Mesodermal cell (in vitro differentiated cells): ENCODE results near the gene EPB41L5.
"Not testable (repeated sequence)": the region's sequence is repeated elsewhere in the genome, so short reads cannot be mapped to it uniquely, and the experiment has no call there.

Experiments
- H3K27ac ChIP-seq: 2 replicates; pipeline ENCODE4 v1.7.0; 2013; ENCODE audit warnings: mild to moderate bottlenecking, low read depth, low read length, moderate library complexity; ENCODE audit not compliant: severe bottlenecking
- H3K36me3 ChIP-seq: 2 replicates; pipeline ENCODE4 v1.7.1; 2013; ENCODE audit warnings: mild to moderate bottlenecking, low read length, moderate library complexity; ENCODE audit not compliant: control insufficient read depth, insufficient read depth
- H3K4me1 ChIP-seq: one replicate; pipeline ENCODE4 v1.7.1; 2013; ENCODE audit warnings: mild to moderate bottlenecking, low read length; ENCODE audit not compliant: insufficient read depth, control insufficient read depth, poor library complexity, severe bottlenecking
- H3K4me3 ChIP-seq: 2 replicates; pipeline ENCODE4 v1.7.0; 2013; ENCODE audit warnings: low read length, control low read depth, mild to moderate bottlenecking; ENCODE audit not compliant: insufficient read depth, poor library complexity, severe bottlenecking; ENCODE audit errors: extremely low read depth
- H3K9me3 ChIP-seq: 2 replicates; pipeline ENCODE4 v1.7.1; 2013; ENCODE audit warnings: mild to moderate bottlenecking, low read length, moderate library complexity; ENCODE audit not compliant: control insufficient read depth
- WGBS, 2 experiments: methylation state at CpG; one replicate each; pipeline ENCODE4 v1.1.5; 2013; ENCODE audit warnings: missing lambda C conversion rate in 2 of 2; ENCODE audit not compliant: insufficient coverage in 2 of 2; 5-methylcytosine and 5-hydroxymethylcytosine counted together

EPB41L5 gene

DNA sequence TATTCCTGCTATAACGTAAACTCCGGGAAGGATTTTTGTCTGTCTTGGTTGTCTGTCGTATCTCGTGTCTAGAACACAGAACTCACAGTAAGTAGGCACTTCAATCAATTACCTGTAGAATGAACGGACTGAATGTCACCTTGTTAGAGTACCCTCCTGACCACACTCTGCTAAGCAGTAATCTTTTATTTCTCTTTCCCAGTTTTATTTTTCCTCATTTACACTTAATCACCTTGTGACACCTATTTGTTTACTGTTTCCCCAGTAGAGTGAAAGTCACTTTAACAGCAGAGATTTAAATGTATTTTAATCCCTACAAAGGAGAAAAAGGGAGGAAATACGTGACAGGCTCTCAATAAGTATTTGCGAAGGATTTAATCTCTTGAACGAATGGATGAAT, 514 bp upstream of the EPB41L5 start:
- Histone ChIP-seq H3K4me3 (peak overlapping the region; percentile 76), H3K4me1 (no peaks in the 10 kb centered on the region), H3K36me3 (no peaks in the 10 kb centered on the region), H3K9me3 (no peaks in the 10 kb centered on the region), H3K27ac (peak overlapping the region; percentile 81)
- WGBS, 2 experiments: 70 to 72% methylated on average over 6 to 7 of the region's 8 CpGs

- H3K4me1 ChIP-seq: no peaks in the 10 kb centered on the region
- no peaks in the 10 kb centered on the region for H3K36me3 ChIP-seq
- no peaks in the 10 kb centered on the region for H3K9me3 ChIP-seq
- no peak overlapping the region for H3K27ac ChIP-seq
- 18 to 19% methylated on average over 8 to 10 of the region's 17 CpGs for WGBS, 2 experiments
- H3K4me3 ChIP-seq: peak overlapping the region; percentile 76
These were observed 833 bp downstream of the EPB41L5 start for GRCh38 chr2:120013597-120014223.

- Histone ChIP-seq H3K27ac (no peak overlapping the region), H3K9me3 (no peaks in the 10 kb centered on the region), H3K4me1 (no peaks in the 10 kb centered on the region), H3K4me3 (peak overlapping the region; percentile 76), H3K36me3 (peaks cover 6% of the 10 kb centered on the region)
- whole genome bisulfite sequencing, 2 experiments: 82 to 93% methylated on average over 4 of the region's 8 CpGs
These were observed 1.5 kb downstream of the EPB41L5 start for GRCh38 chr2:120014226-120014980.

GRCh38 chr2:120016800-120017199, 3.9 kb downstream of the EPB41L5 start:
- Histone ChIP-seq H3K4me3 (no peak overlapping the region), H3K27ac (no peak overlapping the region), H3K4me1 (no peaks in the 10 kb centered on the region), H3K36me3 (peaks cover 10% of the 10 kb centered on the region), H3K9me3 (no peaks in the 10 kb centered on the region)
- no CpG with 5 or more reads among the region's 3 CpGs for WGBS, 2 experiments

GRCh38 chr2:120017201-120017600, 4.3 kb downstream of the EPB41L5 start:
- Histone ChIP-seq H3K36me3 (peaks cover 11% of the 10 kb centered on the region), H3K4me3 (no peak overlapping the region), H3K9me3 (no peaks in the 10 kb centered on the region), H3K4me1 (no peaks in the 10 kb centered on the region), H3K27ac (no peak overlapping the region)
- no CpG with 5 or more reads among the region's 2 CpGs for WGBS, 2 experiments

- H3K9me3 ChIP-seq: no peaks in the 10 kb centered on the region
- 96 to 97% methylated on average over 4 of the region's 4 CpGs for WGBS, 2 experiments
- no peak overlapping the region for H3K27ac ChIP-seq
- peaks cover 16% of the 10 kb centered on the region for H3K36me3 ChIP-seq
- H3K4me3 ChIP-seq: no peak overlapping the region
- H3K4me1 ChIP-seq: no peaks in the 10 kb centered on the region
These were observed 5.7 kb downstream of the EPB41L5 start for GRCh38 chr2:120018549-120018948.

GRCh38 chr2:120020554-120020953, 7.7 kb downstream of the EPB41L5 start:
- H3K4me3 ChIP-seq: no peak overlapping the region

DNA sequence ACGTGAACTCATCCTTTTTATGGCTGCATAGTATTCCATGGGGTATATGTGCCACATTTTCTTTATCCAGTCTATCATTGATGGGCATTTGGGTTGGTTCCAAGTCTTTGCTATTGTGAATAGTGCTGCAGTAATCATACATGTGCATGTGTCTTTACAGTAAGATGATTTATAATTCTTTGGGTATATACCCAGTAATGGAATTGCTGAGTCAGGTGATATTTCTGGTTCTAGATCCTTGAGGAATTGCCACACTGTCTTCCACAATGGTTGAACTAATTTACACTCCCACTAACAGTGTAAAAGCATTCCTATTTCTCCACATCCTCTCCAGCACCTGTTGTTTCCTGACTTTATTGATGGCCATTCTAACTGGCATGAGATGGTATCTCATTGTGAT, 9.6 kb downstream of the EPB41L5 start:
- 80% methylated on average over 1 of the region's 1 CpG; no CpG with 5 or more reads in 1 of the 2 experiments for WGBS, 2 experiments

More at GRCh38 chr2:120020554-120020953, 7.7 kb downstream of the EPB41L5 start:
- Histone ChIP-seq H3K36me3 (peaks cover 20% of the 10 kb centered on the region), H3K4me1 (no peaks in the 10 kb centered on the region), H3K9me3 (no peaks in the 10 kb centered on the region), H3K27ac (no peak overlapping the region)
- 87 to 100% methylated on average over 1 of the region's 1 CpG for WGBS, 2 experiments

GRCh38 chr2:120026890-120027289, 14.0 kb downstream of the EPB41L5 start:
- Histone ChIP-seq H3K4me3 (no peak overlapping the region), H3K36me3 (peaks cover 10% of the 10 kb centered on the region), H3K27ac (no peak overlapping the region), H3K9me3 (no peaks in the 10 kb centered on the region), H3K4me1 (no peaks in the 10 kb centered on the region)
- WGBS, 2 experiments: no CpG with 5 or more reads among the region's 2 CpGs

More for the DNA sequence above, 9.6 kb downstream of the EPB41L5 start:
- H3K36me3 ChIP-seq: peaks cover 20% of the 10 kb centered on the region
- not testable (repeated sequence) for H3K4me1 ChIP-seq, H3K4me3 ChIP-seq, H3K27ac ChIP-seq, H3K9me3 ChIP-seq

- no peaks in the 10 kb centered on the region for H3K9me3 ChIP-seq
- 93 to 99% methylated on average over 4 to 5 of the region's 5 CpGs for WGBS, 2 experiments
- H3K4me3 ChIP-seq: no peak overlapping the region
- no peaks in the 10 kb centered on the region for H3K4me1 ChIP-seq
- no peak overlapping the region for H3K27ac ChIP-seq
- H3K36me3 ChIP-seq: peaks cover 4% of the 10 kb centered on the region
These were observed 15.9 kb downstream of the EPB41L5 start for GRCh38 chr2:120028795-120029194.
